Stomach (tissue), 9 donors: ENCODE results near the gene PIEZO2. TPM values are rescaled to one million over a fixed set of nuclear protein-coding genes. Genes with fewer than 3 reads are reported as not detected.

Experiments used
- DNase-seq, 2 donors: peaks; one replicate each; pipeline versions ENCODE4 v3.0.0 to v3.0.0-alpha.2; 2013 to 2019
- H3K27ac ChIP-seq, 5 donors: fragments of 200-600 bp in 4 of 5; sonication (generic) in 4 of 5; one replicate each; pipeline ENCODE4 v1.5.1; 2013 to 2019; ENCODE audit warnings: mild to moderate bottlenecking in 1 of 5, moderate library complexity in 1 of 5
- H3K27me3 ChIP-seq, 3 donors: fragments of 200-600 bp; sonication (generic); one replicate each; pipeline ENCODE4 v1.5.1; 2017 to 2019; ENCODE audit warnings: mixed run types in 1 of 3
- H3K36me3 ChIP-seq, 4 donors: fragments of 200-600 bp; sonication (generic); 1 replicate in 3 of 4; 2 replicates in 1 of 4; pipeline ENCODE4 v1.5.1; 2016 to 2019
- H3K4me1 ChIP-seq, 4 donors: fragments of 200-600 bp; sonication (generic); one replicate each; pipeline ENCODE4 v1.5.1; 2016 to 2019
- H3K4me3 ChIP-seq, 4 donors: fragments of 200-600 bp; sonication (generic) in 3 of 4; one replicate each; pipeline ENCODE4 v1.5.1; 2016 to 2019; ENCODE audit warnings: mild to moderate bottlenecking in 1 of 4
- H3K9me3 ChIP-seq, 4 donors: fragments of 200-600 bp; sonication (generic); one replicate each; pipeline ENCODE4 v1.5.1; 2016 to 2019
- CTCF ChIP-seq, 7 experiments: fragments of 450-650 bp in 4 of 7; fragments of 200-600 bp in 3 of 7; sonication (generic) in 3 of 7; IDR thresholded peaks; one replicate each; pipeline ENCODE4 v1.5.1; 2016 to 2019; ENCODE audit warnings: antibody characterized with exemption in 7 of 7, control low read depth in 2 of 7, mild to moderate bottlenecking in 1 of 7
- EP300 ChIP-seq: sonication (generic); formaldehyde crosslinking; IDR thresholded peaks from one replicate; pipeline ENCODE4 v1.6.1; 2017; ENCODE audit warnings: antibody characterized with exemption
- POLR2A ChIP-seq, 4 donors: fragments of 450-650 bp; IDR thresholded peaks; one replicate each; pipeline ENCODE4 v1.6.1; 2016; ENCODE audit warnings: antibody characterized with exemption in 4 of 4, control low read depth in 2 of 4, mild to moderate bottlenecking in 1 of 4, moderate library complexity in 1 of 4
- POLR2AphosphoS5 ChIP-seq, 3 donors: sonication (generic); formaldehyde crosslinking; IDR thresholded peaks; one replicate each; pipeline ENCODE4 v1.6.1; 2016; ENCODE audit warnings: antibody characterized with exemption in 3 of 3
- WGBS, 5 donors: extraction: QIAGEN DNeasy Blood & Tissue Kit in 3 of 5; methylation state at CpG; one replicate each; pipeline versions ENCODE4 v1.1.5 to v1.1.7; 2013 to 2018; 5-methylcytosine and 5-hydroxymethylcytosine counted together
- intact Hi-C: fragments of 100-400 bp; cut with DNase I; formaldehyde crosslinking; loops from one replicate; pipeline ENCODE4 v1.15.1; 2023; ENCODE audit warnings: low total_unique reads
- polyA plus RNA-seq, 3 donors: library from polyadenylated mRNA; stranded (reverse); fragments of 200-250 nt; gene quantifications; one replicate each; pipeline ENCODE4 v1.2.3, GENCODE V29; 2013
- total RNA-seq, 5 donors: library from RNA; depleted of rRNA; stranded (reverse); fragments of >200 nt; gene quantifications; one replicate each; pipeline versions ENCODE4 v1.1.0 to v1.2.3, GENCODE V29; 2014 to 2016
- donor health status: healthy with polysubstance abuse.
- donor health status: Bipolar disorder and iron deficiency.
- donor health status: healthy.

The PIEZO2 gene
- total and polyA plus RNA-seq, 8 donors = 0.30 to 45.3 (median 2.5) TPM

- no peaks in the 10 kb centered on the region for H3K36me3 ChIP-seq
- H3K4me3 ChIP-seq = no peak overlapping the region
- no peak overlapping the region for H3K27ac ChIP-seq
- intact Hi-C loops = no loop called here
- no peak for DNase-seq
- H3K9me3 ChIP-seq = no peaks in the 10 kb centered on the region
- H3K4me1 ChIP-seq = peaks cover 0 to 9% (median 4%) of the 10 kb centered on the region in 4 donors
- no peaks in the 10 kb centered on the region for H3K27me3 ChIP-seq
- 80 to 92% (median 91%) methylated on average over 2 of the region's 2 CpGs for WGBS, 5 donors
- TF ChIP-seq CTCF (IDR thresholded peaks at IDR 0.05) (no peak), EP300 (no peak), POLR2A (IDR thresholded peaks at IDR 0.05) (no peak), POLR2AphosphoS5 (IDR thresholded peaks at IDR 0.05) (no peak)
Observed at GRCh38 chr18:11035376-11035775, 114.0 kb downstream of the PIEZO2 start.

GRCh38 chr18:11034884-11035283 is 114.5 kb downstream of the PIEZO2 start:
- no peaks in the 10 kb centered on the region for H3K9me3 ChIP-seq
- no peaks in the 10 kb centered on the region for H3K27me3 ChIP-seq
- H3K36me3 ChIP-seq = no peaks in the 10 kb centered on the region
- no peak overlapping the region for H3K27ac ChIP-seq
- TF ChIP-seq POLR2A (IDR thresholded peaks at IDR 0.05) = no peak
- TF ChIP-seq EP300 = no peak
- no peak for TF ChIP-seq POLR2AphosphoS5 (IDR thresholded peaks at IDR 0.05)
- TF ChIP-seq CTCF (IDR thresholded peaks at IDR 0.05) = no peak
- DNase-seq = no peak
- 48 to 55% (median 49%) methylated on average over 4 of the region's 4 CpGs for WGBS, 5 donors
- intact Hi-C loops = no loop called here
- no peak overlapping the region for H3K4me3 ChIP-seq
- peaks cover 0 to 9% (median 4%) of the 10 kb centered on the region in 4 donors for H3K4me1 ChIP-seq

- intact Hi-C loops = no loop called here
- no peak for DNase-seq
- peaks cover 0 to 9% (median 4%) of the 10 kb centered on the region in 4 donors for H3K4me1 ChIP-seq
- no peak for TF ChIP-seq POLR2AphosphoS5 (IDR thresholded peaks at IDR 0.05)
- no peak for TF ChIP-seq CTCF (IDR thresholded peaks at IDR 0.05)
- no peak for TF ChIP-seq POLR2A (IDR thresholded peaks at IDR 0.05)
- no peak for TF ChIP-seq EP300
- 82 to 88% (median 84%) methylated on average over 8 of the region's 8 CpGs for WGBS, 5 donors
- no peaks in the 10 kb centered on the region for H3K36me3 ChIP-seq
- H3K27me3 ChIP-seq = no peaks in the 10 kb centered on the region
- no peak overlapping the region for H3K27ac ChIP-seq
- no peaks in the 10 kb centered on the region for H3K9me3 ChIP-seq
- no peak overlapping the region for H3K4me3 ChIP-seq
Observed at GRCh38 chr18:11033503-11033902, 115.9 kb downstream of the PIEZO2 start.

- Histone ChIP-seq H3K36me3 (no peaks in the 10 kb centered on the region), H3K9me3 (no peaks in the 10 kb centered on the region), H3K4me1 (peaks cover 0 to 9% (median 4%) of the 10 kb centered on the region in 4 donors), H3K4me3 (no peak overlapping the region), H3K27ac (no peak overlapping the region), H3K27me3 (no peaks in the 10 kb centered on the region)
- 87 to 94% (median 89%) methylated on average over 5 of the region's 5 CpGs for WGBS, 5 donors
- intact Hi-C loops = no loop called here
- no peak for DNase-seq
- TF ChIP-seq EP300 (no peak), CTCF (IDR thresholded peaks at IDR 0.05) (no peak), POLR2AphosphoS5 (IDR thresholded peaks at IDR 0.05) (no peak), POLR2A (IDR thresholded peaks at IDR 0.05) (no peak)
Observed at GRCh38 chr18:11031966-11032365, 117.4 kb downstream of the PIEZO2 start.
